Measurements from ENCODE around the gene KPNA1.

The KPNA1 gene

DNA sequence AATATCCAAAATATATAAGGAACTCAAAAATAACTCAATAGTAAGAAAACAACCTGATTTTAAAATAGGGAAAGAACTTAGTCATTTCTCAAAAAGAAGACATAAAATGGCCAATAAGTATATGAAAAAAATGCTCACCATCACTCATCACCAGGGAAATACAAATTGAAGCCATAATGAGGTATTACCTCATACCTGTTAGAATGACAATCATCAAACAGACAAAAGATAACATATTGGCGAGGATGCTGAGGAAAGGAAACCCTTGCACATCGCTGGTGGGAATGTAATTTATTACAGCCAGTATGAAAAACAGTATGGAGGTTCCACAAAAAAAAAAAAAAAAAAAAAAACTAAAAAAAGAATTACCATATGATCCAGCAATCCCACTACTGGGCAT, 38.2 kb downstream of the KPNA1 start:
- no peak for TF ChIP-seq CTCF (conservative IDR thresholded peaks at IDR 0.05; ENCODE audit: low read depth, low read length)
- no peak overlapping the region for H3K4me3 ChIP-seq (ENCODE audit: low read length)
- no peak for DNase-seq (ENCODE audit: low read depth)

GRCh38 chr3:122475316-122475715, 39.4 kb downstream of the KPNA1 start:
- TF ChIP-seq CTCF (conservative IDR thresholded peaks at IDR 0.05; ENCODE audit: low read depth, low read length): no peak
- no peak for DNase-seq (ENCODE audit: low read depth)
- no peak overlapping the region for H3K4me3 ChIP-seq (ENCODE audit: low read length)

DNA sequence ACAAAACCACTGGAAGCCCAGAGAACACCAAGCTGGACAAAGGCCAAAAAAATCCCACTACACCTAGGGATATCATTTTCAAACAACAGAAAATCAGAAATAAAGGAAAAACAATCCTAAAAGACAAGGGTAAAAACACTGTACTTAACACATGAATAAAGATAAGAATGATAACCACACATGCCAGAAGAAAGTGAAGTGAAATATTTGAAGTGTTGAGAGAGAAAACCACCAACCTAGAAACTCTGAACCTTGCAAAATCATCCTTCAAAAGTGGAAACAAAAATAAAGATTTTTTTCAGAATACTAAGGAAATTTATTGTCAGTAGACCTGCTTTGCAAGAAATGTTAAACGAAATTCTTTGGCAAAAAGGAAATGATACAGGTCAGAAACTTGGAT, 45.1 kb downstream of the KPNA1 start:
- no peak overlapping the region for H3K4me3 ChIP-seq (ENCODE audit: low read length)
- no peak for TF ChIP-seq CTCF (conservative IDR thresholded peaks at IDR 0.05; ENCODE audit: low read depth, low read length)

DNA sequence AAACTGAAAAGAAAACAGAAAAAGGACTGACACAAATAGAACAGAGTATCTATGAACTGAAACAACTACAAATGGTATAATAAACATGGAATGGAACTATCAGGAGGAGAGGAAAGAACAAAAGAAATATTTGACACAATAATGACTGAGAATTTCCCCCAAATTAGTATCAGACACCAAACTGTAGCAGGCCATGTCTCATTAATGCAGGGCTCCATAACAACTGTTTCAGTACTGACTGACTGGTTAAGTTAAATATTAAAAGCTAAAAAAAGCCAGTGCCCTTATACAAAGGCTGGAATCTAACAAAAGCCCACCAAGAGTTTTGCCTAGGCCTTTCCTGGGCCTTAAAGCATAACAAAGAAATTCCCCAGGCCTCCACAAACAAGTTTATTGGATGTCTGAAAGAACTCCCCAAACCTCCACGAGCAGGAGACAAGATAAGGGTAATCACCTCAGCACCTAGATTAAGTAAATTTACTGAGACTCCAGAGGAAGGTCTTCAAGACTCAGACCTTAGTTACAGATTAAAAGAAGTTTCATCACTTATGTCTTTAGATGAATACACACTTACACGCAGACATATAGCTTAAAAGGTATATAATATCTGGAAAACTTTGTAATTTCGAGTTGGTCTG, 45.7 kb downstream of the KPNA1 start:
- DNase-seq (ENCODE audit: low read depth): no peak
- TF ChIP-seq CTCF (conservative IDR thresholded peaks at IDR 0.05; ENCODE audit: low read depth, low read length): no peak
- H3K4me3 ChIP-seq (ENCODE audit: low read length): no peak overlapping the region

More for the DNA sequence above, 45.1 kb downstream of the KPNA1 start:
- no peak for DNase-seq (ENCODE audit: low read depth)

- TF ChIP-seq CTCF (conservative IDR thresholded peaks at IDR 0.05; ENCODE audit: low read depth, low read length): no peak
Observed at GRCh38 chr3:122466701-122467240, 48.0 kb downstream of the KPNA1 start.

DNA sequence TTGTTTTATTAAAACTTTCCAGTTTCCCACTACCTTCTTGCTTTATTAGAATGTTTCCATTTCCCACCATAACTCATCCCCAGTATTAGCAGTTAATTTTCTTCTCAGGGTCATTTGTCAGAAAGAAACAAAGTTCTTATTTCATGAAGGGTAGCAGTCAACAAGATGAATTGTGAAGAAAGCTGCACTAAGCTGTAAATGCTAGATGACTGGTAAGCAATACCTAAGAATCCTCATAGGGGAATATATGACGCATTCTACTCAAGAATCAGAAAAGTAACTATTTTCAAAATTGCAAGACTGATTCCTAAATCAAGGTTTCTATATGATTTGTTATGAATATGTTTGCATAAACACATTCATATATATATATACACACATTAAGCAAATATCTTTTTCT, 50.1 kb downstream of the KPNA1 start:
- H3K4me3 ChIP-seq (ENCODE audit: low read length): no peak overlapping the region
- DNase-seq (ENCODE audit: low read depth): no peak
- TF ChIP-seq CTCF (conservative IDR thresholded peaks at IDR 0.05; ENCODE audit: low read depth, low read length): no peak

More at GRCh38 chr3:122466701-122467240, 48.0 kb downstream of the KPNA1 start:
- no peak overlapping the region for H3K4me3 ChIP-seq (ENCODE audit: low read length)
- DNase-seq (ENCODE audit: low read depth): no peak

DNA sequence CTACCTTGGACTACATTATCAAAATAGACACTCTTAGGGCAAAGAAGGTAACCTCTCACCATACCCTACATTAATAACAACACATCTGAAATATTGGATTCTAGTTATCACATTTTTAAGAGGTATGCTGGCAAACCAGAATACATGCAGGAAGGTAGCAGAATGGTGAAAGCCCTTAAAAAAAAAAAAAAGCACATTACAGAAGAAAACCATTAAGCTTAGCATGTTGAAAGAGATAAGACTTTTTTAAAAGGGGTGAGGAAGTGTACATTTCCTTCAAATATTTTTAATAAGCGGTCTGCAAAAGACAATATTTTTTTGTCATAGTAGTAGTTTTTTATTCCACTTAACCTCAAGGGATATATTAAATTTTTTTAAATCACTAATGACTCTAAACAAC, 52.3 kb downstream of the KPNA1 start:
- H3K4me3 ChIP-seq (ENCODE audit: low read length): no peak overlapping the region
- no peak for DNase-seq (ENCODE audit: low read depth)
- TF ChIP-seq CTCF (conservative IDR thresholded peaks at IDR 0.05; ENCODE audit: low read depth, low read length): no peak

Measured in retinal pigment epithelial cell (primary cell).